Esophagus squamous epithelium (tissue), 4 donors: Measurements from ENCODE around the gene VOPP1.

Experiments
- CTCF ChIP-seq, 6 experiments: fragments of 450-650 bp in 4 of 6; fragments of 200-600 bp in 2 of 6; sonication (generic) in 2 of 6; IDR thresholded peaks; one replicate each; pipeline ENCODE4 v1.5.1; 2016 to 2019; ENCODE audit warnings: antibody characterized with exemption in 6 of 6, mild to moderate bottlenecking in 4 of 6, moderate library complexity in 4 of 6
- POLR2A ChIP-seq, 4 donors: fragments of 450-650 bp; IDR thresholded peaks; one replicate each; pipeline ENCODE4 v1.6.1; 2017; ENCODE audit warnings: antibody characterized with exemption in 4 of 4, mild to moderate bottlenecking in 4 of 4, moderate library complexity in 3 of 4

DNA sequence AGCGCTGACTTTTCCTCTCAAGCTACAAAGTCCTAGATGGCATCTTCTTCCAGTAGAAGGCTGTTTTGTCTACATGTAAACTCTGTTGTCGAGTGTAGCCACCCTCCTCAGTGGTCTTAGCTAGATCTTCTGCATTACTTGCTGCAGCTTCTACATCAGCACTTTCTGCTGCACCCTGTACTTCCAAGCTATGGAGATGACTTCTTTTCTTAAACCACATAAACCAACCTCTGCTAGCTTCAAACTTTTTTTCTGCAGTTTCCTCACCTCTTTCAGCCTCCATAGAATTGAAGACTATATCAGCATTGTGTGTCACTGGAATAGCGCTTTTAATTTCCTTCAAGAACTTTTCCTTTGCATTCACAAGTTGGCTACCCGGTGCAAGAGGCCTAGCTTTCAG, 119.3 kb downstream of the VOPP1 start:
- TF ChIP-seq POLR2A (IDR thresholded peaks at IDR 0.05) (no peak), CTCF (IDR thresholded peaks at IDR 0.05) (no peak)
